ENCODE results near the gene TMEM135. TPM values are rescaled to one million over a fixed set of nuclear protein-coding genes. Genes with fewer than 3 reads are reported as not detected.

The TMEM135 gene
- total and polyA plus RNA-seq, 2 donors (not counting 1 experiment from before 2014, with no cell fraction given): 2.7 to 19.5 TPM

GRCh38 chr11:87255589-87255988, 217.9 kb downstream of the TMEM135 start:
- intact Hi-C loops (cut with micrococcal nuclease): no loop called here
- Histone ChIP-seq H3K4me3 (ENCODE audit: control extremely low read depth in 1 of 5, extremely low read depth in 1 of 5, insufficient read depth in 1 of 5, low read depth in 2 of 5, low read length in 4 of 5) (no peak overlapping the region), H3K9me3 (ENCODE audit: control extremely low read depth in 1 of 3, control insufficient read depth in 2 of 3, insufficient read depth in 1 of 3, low read length in 2 of 3) (no peaks in the 10 kb centered on the region), H3K4me2 (replicated peaks; ENCODE audit: low read depth, low read length, poor library complexity, severe bottlenecking) (no peak overlapping the region), H3K4me1 (ENCODE audit: control insufficient read depth in 2 of 2, insufficient read depth in 2 of 2, low read length in 2 of 2) (peaks cover 0 to 3% of the 10 kb centered on the region in 2 donors), H2AFZ (ENCODE audit: insufficient read depth, low read depth, low read length, poor library complexity, severe bottlenecking) (no peak overlapping the region), H4K20me1 (ENCODE audit: control insufficient read depth, insufficient read depth, low read length, poor library complexity, severe bottlenecking) (no peaks in the 10 kb centered on the region), H3K79me2 (ENCODE audit: control insufficient read depth, insufficient read depth, low read length) (no peaks in the 10 kb centered on the region), H3K36me3 (replicated peaks in 1 of 2; ENCODE audit: control extremely low read depth in 1 of 2, control insufficient read depth in 1 of 2, extremely low read depth in 1 of 2, insufficient read depth in 2 of 2, low read length in 1 of 2) (no peaks in the 10 kb centered on the region), H3K27ac (ENCODE audit: low read length in 2 of 2) (no peak overlapping the region), H3K27me3 (replicated peaks in 1 of 4; ENCODE audit: control extremely low read depth in 1 of 4, control insufficient read depth in 3 of 4, insufficient read depth in 4 of 4, low read length in 3 of 4) (no peaks in the 10 kb centered on the region), H3K9ac (ENCODE audit: low read length) (no peak overlapping the region)
- ATAC-seq (ENCODE audit: low read depth): no peak
- no peak for TF ChIP-seq EZH2 (IDR thresholded peaks at IDR 0.05; ENCODE audit: borderline replicate concordance, insufficient read depth, low read depth, low read length, poor library complexity, severe bottlenecking)
- no peak for TF ChIP-seq CTCF (IDR thresholded peaks at IDR 0.05)
- POLR2A ChIA-PET: no interaction called here
- DNase-seq: peak; percentile 3
- Mint-ChIP-seq H3K4me1 (peaks cover 7% of the 10 kb centered on the region), H3K27me3 (no peaks in the 10 kb centered on the region), H3K27ac (no peak overlapping the region), H3K9me3 (ENCODE audit: insufficient read depth) (no peaks in the 10 kb centered on the region), H3K4me3 (no peak overlapping the region)
- CTCF ChIA-PET: no interaction called here

DNA sequence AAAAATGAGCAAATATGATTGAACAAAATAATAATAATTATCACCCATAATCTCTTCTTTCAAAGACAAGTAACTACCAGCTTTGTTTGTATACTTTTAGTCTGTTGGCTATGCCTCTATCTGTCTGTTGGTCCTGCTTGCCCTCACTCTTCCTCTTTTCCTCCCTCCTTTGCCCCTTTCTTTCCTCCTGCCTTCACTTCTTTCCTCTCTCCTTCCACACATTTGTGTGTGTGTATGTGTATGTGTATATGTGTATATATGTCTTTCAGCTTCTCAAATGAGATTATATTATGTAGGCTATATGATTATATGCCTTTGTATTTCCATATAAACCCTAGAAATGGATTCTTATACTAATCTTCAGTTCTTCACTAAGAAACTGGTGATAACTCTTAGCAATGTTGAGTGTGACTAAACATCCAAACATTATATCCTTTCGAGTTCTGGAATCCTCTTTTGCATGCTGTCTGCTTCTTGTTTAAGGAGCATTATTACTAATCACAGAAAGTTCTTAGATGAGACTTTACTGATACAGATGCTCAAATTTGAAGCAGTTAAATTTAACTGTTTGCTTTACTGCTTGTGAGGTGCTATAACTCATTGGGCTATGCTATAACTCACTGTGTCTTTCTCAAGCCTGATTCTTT, 219.1 kb downstream of the TMEM135 start:
- ChIA-PET CTCF (no interaction called here), POLR2A (no interaction called here)
- H3K9ac ChIP-seq (ENCODE audit: low read length): no peak overlapping the region
- TF ChIP-seq EZH2 (IDR thresholded peaks at IDR 0.05; ENCODE audit: borderline replicate concordance, insufficient read depth, low read depth, low read length, poor library complexity, severe bottlenecking): no peak
- TF ChIP-seq CTCF (IDR thresholded peaks at IDR 0.05): no peak
- no peak for DNase-seq
- no peaks in the 10 kb centered on the region for H3K9me3 Mint-ChIP-seq (ENCODE audit: insufficient read depth)
- no peaks in the 10 kb centered on the region for H3K27me3 ChIP-seq (replicated peaks in 1 of 4; ENCODE audit: control extremely low read depth in 1 of 4, control insufficient read depth in 3 of 4, insufficient read depth in 4 of 4, low read length in 3 of 4)
- no peak overlapping the region for H3K4me3 ChIP-seq (ENCODE audit: control extremely low read depth in 1 of 5, extremely low read depth in 1 of 5, insufficient read depth in 1 of 5, low read depth in 2 of 5, low read length in 4 of 5)
- no peaks in the 10 kb centered on the region for H3K79me2 ChIP-seq (ENCODE audit: control insufficient read depth, insufficient read depth, low read length)
- H3K4me2 ChIP-seq (replicated peaks; ENCODE audit: low read depth, low read length, poor library complexity, severe bottlenecking): no peak overlapping the region
- no peak overlapping the region for H3K27ac ChIP-seq (ENCODE audit: low read length in 2 of 2)
- intact Hi-C loops (cut with micrococcal nuclease): no loop called here
- ATAC-seq (ENCODE audit: low read depth): no peak
- H3K9me3 ChIP-seq (ENCODE audit: control extremely low read depth in 1 of 3, control insufficient read depth in 2 of 3, insufficient read depth in 1 of 3, low read length in 2 of 3): no peaks in the 10 kb centered on the region
- H3K36me3 ChIP-seq (replicated peaks in 1 of 2; ENCODE audit: control extremely low read depth in 1 of 2, control insufficient read depth in 1 of 2, extremely low read depth in 1 of 2, insufficient read depth in 2 of 2, low read length in 1 of 2): no peaks in the 10 kb centered on the region
- no peak overlapping the region for H3K27ac Mint-ChIP-seq
- no peaks in the 10 kb centered on the region for H4K20me1 ChIP-seq (ENCODE audit: control insufficient read depth, insufficient read depth, low read length, poor library complexity, severe bottlenecking)
- no peaks in the 10 kb centered on the region for H3K27me3 Mint-ChIP-seq
- H3K4me1 Mint-ChIP-seq: peaks cover 7% of the 10 kb centered on the region
- H3K4me1 ChIP-seq (ENCODE audit: control insufficient read depth in 2 of 2, insufficient read depth in 2 of 2, low read length in 2 of 2): peaks cover 0 to 3% of the 10 kb centered on the region in 2 donors
- WGBS (ENCODE audit: insufficient coverage): no CpG with 5 or more reads among the region's 1 CpG
- H3K4me3 Mint-ChIP-seq: no peak overlapping the region
- no peak overlapping the region for H2AFZ ChIP-seq (ENCODE audit: insufficient read depth, low read depth, low read length, poor library complexity, severe bottlenecking)
